Activated CD8-positive, alpha-beta memory T cell treated with anti-CD3 and anti-CD28 coated beads, Interleukin-2, amount 50 U/mL, for 48 hours (primary cell): ENCODE data around the gene PRRC2C.
"Not testable (repeated sequence)": the region's sequence is repeated elsewhere in the genome, so short reads cannot be mapped to it uniquely, and the experiment has no call there.

ENCODE experiments used
- DNase-seq: peaks from one replicate; pipeline ENCODE4 v3.0.0-alpha.2; 2020

PRRC2C gene

GRCh38 chr1:171485375-171486047 is at the start of gene PRRC2C:
Gene PRRC2C, plus strand, starts transcription at chr1:171485530. Its CDS starts 26,559 bp downstream, at chr1:171512089.
- peak; percentile 93 for DNase-seq

DNA sequence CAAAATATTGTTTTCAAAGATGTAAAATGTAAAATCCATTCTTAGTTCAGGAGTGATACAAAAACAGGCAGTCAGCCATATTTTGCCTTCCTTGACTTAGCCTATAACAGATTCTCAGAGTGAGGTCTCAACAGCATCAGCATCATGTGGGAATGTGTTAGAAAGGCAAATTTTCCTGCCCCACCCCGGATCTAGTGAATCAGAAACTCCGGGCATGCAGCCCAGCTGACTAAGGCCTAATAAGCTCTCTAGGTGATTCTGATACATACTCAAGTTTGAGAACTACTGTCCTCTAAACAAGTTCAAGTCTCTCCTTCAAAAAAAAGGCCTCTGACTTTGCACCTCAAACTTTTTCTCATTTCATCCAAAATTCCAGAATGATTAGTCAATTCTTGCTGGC is 46.9 kb upstream of the PRRC2C start:
- DNase-seq: no peak

DNA sequence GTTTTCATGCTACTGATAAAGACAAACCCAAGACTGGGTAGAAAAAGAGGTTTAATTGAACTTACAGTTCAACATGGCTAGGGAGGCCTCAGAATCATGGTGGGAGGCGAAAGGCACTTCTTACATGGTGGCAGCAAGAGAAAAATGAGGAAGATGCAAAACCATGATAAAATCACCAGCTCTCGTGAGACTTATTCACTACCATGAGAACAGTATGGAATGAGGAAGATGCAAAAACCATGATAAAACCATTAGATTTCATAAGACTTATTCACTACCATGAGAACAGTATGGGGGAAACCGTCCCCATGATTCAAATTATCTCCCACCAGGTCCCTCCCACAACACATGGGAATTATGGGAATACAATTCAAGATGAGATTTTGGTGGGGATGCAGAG is 45.1 kb upstream of the PRRC2C start:
- DNase-seq: not testable (repeated sequence)

DNA sequence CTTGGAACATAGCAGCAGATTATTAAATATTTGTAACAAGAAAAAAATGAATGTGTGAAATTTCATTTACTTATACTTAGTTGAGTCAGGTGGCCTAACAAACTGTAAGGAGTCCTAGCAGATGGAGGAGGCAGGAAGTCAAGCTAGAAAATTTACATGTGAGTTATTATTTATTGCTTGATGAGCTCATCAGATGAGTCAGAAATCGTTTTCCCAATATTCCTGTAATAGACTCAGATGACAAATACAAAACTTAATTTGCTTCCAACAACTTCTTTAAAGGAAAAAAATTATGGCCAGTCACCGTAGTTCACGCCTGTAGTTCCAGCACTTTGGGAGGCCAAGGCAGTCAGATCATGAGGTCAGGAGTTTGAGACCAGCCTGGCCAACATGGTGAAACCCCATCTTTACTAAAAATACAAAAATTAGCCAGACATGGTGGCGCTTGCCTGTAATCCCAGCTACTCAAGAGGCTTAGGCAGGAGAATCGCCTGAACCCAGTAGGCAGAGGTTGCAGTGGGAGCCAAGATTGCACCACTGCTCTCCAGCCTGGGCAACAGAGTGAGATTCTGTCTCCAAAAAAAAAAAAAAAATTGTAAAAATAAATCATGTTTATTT is 43.9 kb upstream of the PRRC2C start:
- DNase-seq: not testable (repeated sequence)

- no peak for DNase-seq
Measured at GRCh38 chr1:171446386-171446785, 38.9 kb upstream of the PRRC2C start.

DNA sequence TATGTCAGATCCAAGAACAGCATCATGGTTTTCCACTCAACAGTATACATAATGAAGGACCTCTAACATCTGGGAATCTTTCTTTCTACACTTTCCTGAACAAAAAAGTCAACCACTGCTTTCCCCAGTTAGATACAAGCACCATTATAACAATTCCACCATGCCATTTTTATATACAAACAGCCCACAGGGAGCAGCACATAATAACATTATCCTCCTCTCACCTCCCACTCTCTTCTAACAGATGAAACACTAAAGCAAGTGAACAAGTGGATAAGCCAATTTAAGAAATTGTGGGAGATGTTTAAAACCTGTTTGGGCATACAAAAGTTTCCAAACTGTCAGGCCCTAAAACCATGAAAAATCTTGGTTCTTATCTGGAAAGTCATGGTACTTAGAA is 29.4 kb upstream of the PRRC2C start:
- DNase-seq: no peak

- DNase-seq: no peak
Measured at GRCh38 chr1:171457412-171457811, 27.9 kb upstream of the PRRC2C start.

DNA sequence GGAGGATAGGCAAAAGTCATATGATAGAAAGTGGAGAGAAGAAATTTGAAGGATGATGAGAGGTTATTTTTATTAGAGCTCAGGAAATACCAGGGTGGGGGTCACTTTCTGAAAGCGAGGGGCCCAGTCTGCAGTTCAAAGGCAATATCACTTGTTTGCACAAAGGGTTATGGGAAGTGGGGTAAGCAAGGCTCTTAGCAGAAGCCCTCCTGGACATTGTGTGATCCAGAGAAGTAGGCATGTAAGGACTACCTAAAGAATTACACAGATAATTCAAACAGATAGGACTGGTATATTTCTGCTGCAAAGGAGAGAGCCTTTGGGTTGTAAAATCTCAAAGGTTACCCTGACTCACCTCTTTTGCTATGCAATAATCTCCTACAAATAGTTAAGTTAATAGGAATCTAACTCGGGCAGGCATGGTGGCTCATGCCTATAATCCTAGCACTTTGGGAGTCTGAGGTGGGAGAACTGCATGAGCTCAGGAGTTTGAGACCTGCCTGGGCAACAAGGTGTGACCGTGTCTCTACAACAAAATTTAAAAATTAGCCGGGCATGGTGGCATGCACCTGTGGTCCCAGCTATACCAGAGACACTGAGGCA is 25.2 kb upstream of the PRRC2C start:
- no peak for DNase-seq

DNA sequence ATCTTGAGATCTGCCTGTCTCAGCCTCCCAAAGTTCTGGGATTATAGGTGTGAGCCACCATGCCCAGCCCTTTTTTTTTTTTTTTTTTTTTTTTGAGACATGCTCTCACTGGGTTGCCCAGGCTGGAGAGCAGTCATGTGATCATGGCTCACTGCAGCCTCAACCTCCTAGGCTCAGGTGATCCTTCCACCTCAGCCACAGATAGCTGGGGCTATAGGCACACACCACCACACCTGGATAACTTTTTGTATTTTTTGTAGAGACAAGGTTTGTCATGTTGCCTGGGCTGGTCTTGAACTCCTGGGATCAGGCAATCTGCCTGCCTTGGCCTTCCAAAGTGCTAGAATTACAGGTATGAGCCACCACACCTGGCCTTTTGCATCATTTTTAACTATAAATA is 17.7 kb upstream of the PRRC2C start:
- DNase-seq: peak; percentile 18

- DNase-seq: peak; percentile 30
Measured at GRCh38 chr1:171468120-171468750, 17.1 kb upstream of the PRRC2C start.

- DNase-seq: no peak
Measured at GRCh38 chr1:171470726-171471125, 14.6 kb upstream of the PRRC2C start.

GRCh38 chr1:171472183-171472647 is 13.1 kb upstream of the PRRC2C start:
- DNase-seq: peak; percentile 4

DNA sequence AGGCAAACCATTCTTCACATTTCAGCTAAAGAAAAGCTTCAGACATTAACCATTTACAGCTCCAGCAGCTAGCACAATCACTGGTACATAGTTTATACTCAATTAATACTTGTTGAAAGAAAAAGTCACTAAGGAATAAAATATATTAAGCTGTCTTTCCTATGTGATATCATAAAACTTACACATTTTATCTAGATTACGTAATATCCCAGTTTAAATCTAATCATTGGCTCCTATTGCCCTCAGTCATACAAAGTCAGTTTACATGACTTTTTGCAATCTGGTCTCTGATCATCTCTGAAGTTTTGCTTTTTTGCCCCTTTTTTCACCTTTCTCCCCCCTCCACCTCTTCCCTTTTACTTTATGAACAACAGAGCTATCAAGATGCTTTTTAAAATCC is 8.5 kb upstream of the PRRC2C start:
- DNase-seq: no peak

- DNase-seq: no peak
Measured at GRCh38 chr1:171477804-171478203, 7.5 kb upstream of the PRRC2C start.

DNA sequence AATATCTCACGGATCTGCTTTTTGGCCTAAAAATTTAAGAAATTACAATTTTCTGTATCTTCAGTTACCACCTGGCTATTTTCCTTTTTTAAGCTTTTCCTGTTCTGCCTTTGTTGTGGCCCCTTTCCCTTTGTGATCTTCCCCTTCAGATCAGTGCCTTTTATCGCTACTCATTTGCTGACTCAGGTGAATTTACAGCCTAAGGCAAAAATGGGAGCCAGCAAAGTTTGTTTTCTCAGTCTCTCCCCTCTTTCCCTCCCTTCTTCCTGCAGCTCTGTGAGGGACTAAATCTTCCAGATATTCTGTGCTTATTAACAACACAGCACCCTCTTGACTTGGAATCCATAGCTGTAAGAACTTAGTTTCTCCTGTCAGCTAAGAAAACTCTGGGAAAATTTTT is 5.3 kb upstream of the PRRC2C start:
- DNase-seq: no peak

DNA sequence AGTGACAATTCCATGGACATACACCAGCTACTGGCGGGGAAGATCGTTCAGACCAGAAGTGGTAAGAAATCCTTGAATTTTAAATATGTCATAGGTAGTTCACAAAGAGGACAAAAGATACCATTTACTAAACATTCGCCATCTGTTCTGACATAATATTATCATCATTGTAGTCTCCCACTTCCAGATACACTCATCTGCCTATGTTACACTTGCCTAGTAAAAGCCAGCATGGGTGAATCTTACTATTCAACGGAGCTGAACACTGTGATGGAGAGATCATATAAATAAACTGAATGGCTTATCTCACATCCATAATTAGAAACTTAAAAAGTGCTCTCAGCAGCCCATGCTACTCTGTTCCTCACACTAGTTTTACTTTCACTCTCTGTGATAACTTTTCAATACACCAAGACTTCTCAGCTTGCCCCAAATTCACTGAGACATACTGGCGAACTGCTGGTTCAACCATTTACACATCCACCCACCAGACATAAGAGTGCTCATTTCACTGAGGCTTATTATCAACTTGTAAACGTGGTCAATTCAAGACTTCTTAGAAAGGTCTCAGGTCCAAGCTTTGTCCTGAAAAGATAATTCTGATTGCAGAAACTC is 463 bp upstream of the PRRC2C start:
- no peak for DNase-seq

DNA sequence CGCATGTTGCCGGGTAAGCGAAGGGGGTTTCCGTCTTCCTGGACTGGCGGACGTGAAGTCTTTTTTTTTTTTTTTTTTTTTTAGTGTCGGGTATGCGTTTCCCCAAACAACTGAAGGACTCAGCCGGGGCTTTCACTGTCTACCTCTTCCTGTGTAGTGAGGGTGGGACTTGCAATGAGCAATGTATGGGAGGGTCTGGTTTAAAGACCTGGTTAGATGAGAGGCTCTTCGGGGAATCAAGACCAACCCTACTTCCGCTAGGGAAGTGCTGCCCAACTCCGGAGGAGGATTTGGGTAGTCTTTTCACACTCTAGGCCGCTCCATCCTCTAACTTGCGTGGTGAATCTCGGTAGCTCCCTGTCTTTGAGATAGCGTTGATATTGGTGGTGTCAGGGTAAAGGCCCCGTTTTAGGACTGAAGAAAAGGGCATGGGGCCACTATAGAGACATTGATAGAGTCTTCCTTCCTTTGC is 754 bp downstream of the PRRC2C start:
- no peak for DNase-seq

DNA sequence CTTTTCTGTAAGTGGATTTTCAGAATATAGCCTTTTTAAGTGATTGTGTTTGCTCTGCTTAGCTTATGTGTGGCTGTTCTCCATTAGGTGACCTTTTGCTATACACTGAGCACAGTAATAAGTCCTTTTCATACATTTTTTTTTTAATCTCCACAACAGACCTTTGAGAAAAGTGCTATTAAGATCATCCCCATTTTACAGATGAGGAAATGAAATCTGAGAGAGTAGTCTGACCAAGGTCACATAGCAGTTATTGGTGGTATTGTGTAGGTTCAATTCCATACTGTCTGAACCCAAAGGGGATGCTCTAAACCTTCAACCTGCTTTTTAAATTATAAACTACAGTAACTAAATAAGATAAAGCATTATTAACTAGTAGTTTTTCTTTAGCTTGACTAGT is 1.7 kb downstream of the PRRC2C start:
- DNase-seq: no peak

DNA sequence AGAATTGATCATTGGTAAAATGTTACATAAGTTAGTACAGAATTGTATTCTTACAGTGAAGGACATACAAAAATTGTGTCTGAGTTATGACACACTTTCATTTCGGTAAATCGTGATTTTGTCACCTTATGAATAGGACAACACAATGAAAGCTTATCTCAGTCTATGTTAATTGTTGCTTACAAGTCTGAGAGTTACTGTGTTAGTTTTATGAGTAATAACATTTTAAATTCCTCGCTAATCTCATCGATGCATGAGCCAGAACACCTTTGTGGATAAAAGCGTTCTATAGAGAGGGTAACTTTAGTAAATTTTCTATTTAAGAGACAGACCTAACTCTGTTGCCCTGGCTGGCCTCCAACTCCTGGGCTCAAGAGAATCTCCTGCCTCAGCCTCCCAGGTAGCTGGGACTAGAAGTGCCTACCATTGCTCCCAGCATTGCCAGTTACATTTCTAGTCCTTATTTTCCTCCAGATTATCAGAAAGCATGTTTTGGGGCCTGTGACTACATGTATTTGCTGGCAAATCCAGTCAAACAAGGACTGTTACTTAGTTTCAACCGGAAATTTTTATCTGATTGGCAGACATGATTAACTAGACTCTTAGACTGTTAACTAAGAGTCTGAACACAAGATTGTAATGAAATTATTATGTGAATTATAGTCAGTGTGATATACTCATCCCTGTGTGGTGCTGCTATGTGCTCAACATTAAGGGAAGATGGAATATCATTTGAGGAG is 3.0 kb downstream of the PRRC2C start:
- DNase-seq: no peak

DNA sequence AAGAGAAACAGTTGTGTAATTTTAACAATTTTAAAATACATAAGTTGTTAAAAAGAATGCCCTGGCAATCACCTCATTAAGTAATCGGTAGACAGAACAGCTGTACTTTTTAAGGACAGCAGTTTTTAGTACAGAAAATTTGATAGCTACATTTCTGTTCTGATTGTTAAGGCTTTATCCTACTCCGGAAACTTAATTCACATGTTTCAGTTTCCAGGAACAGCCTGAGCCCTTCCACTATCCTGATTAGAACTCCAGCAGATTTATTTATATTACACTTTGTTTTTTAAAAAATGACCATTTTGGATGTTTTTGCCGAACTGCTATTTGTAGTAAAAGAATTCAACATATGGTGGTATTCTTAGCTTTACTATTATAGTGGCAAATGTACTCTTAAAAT is 8.7 kb downstream of the PRRC2C start:
- no peak for DNase-seq

GRCh38 chr1:171495444-171495843 is 10.1 kb downstream of the PRRC2C start:
- DNase-seq: no peak

GRCh38 chr1:171500304-171500703 is 15.0 kb downstream of the PRRC2C start:
- DNase-seq: no peak

GRCh38 chr1:171500803-171501202 is 15.5 kb downstream of the PRRC2C start:
- no peak for DNase-seq
